Endodermal cell (in vitro differentiated cells): ENCODE measurements around the gene ARHGAP32. TPM values are rescaled to one million over a fixed set of nuclear protein-coding genes. Genes with fewer than 3 reads are reported as not detected.

Experiments
- DNase-seq: peaks from one replicate; pipeline ENCODE4 v3.0.0-alpha.2; 2017
- H3K27ac ChIP-seq: 2 replicates; pipeline ENCODE4 v1.5.1; 2013; ENCODE audit warnings: mild to moderate bottlenecking, low read depth, low read length, moderate library complexity
- H3K27me3 ChIP-seq: 2 replicates; pipeline ENCODE4 v1.6.1; 2013; ENCODE audit warnings: mild to moderate bottlenecking, low read length, moderate library complexity; ENCODE audit not compliant: insufficient read depth, control insufficient read depth, poor library complexity, severe bottlenecking
- H3K36me3 ChIP-seq: 2 replicates; pipeline ENCODE4 v1.7.0; 2013; ENCODE audit warnings: mild to moderate bottlenecking, low read length, moderate library complexity; ENCODE audit not compliant: control insufficient read depth, insufficient read depth
- H3K4me1 ChIP-seq: one replicate; pipeline ENCODE4 v1.7.0; 2013; ENCODE audit warnings: low read length; ENCODE audit not compliant: control insufficient read depth, insufficient read depth
- H3K4me3 ChIP-seq: 2 replicates; pipeline ENCODE4 v1.5.1; 2013; ENCODE audit warnings: mild to moderate bottlenecking, low read length, moderate library complexity
- H3K9ac ChIP-seq: 2 replicates; pipeline ENCODE4 v1.6.1; 2013; ENCODE audit warnings: mild to moderate bottlenecking, low read length, moderate library complexity; ENCODE audit not compliant: poor library complexity, severe bottlenecking; ENCODE audit errors: extremely low read depth
- H3K9me3 ChIP-seq: 2 replicates; pipeline ENCODE4 v1.6.1; 2013; ENCODE audit warnings: mild to moderate bottlenecking, low read length, moderate library complexity; ENCODE audit not compliant: control insufficient read depth
- H3K27ac Mint-ChIP-seq: 2 replicates; pipeline ENCODE4 v1.8.0; 2020; ENCODE audit warnings: mixed read lengths
- H3K27me3 Mint-ChIP-seq: 2 replicates; pipeline ENCODE4 v1.8.0; 2021; ENCODE audit warnings: mild to moderate bottlenecking, mixed read lengths; ENCODE audit not compliant: insufficient read depth
- H3K36me3 Mint-ChIP-seq: 2 replicates; pipeline ENCODE4 v1.8.0; 2020; ENCODE audit warnings: low read depth, mixed read lengths
- H3K4me1 Mint-ChIP-seq: 2 replicates; pipeline ENCODE4 v1.8.0; 2020; ENCODE audit warnings: mixed read lengths
- H3K4me3 Mint-ChIP-seq: 2 replicates; pipeline ENCODE4 v1.8.0; 2020; ENCODE audit warnings: mild to moderate bottlenecking, moderate library complexity, mixed read lengths
- H3K9me3 Mint-ChIP-seq: 2 replicates; pipeline ENCODE4 v1.8.0; 2020; ENCODE audit warnings: mild to moderate bottlenecking, mixed read lengths
- WGBS, 2 experiments: methylation state at CpG; one replicate each; pipeline versions ENCODE4 v1.1.5 to v1.1.7; 2013; ENCODE audit warnings: missing lambda C conversion rate in 2 of 2, mixed read lengths in 1 of 2; ENCODE audit not compliant: insufficient coverage in 1 of 2, insufficient read length in 1 of 2; 5-methylcytosine and 5-hydroxymethylcytosine counted together
- total RNA-seq, 2 donors: library from RNA; stranded (reverse); fragmentation: NEBNext Ultra II Directional in 1 of 2; extraction: Animal tissue kit (Norgen Biotek cat#: 25700) in 1 of 2; gene quantifications; 2 replicates in 1 of 2; 3 replicates in 1 of 2; pipeline ENCODE4 v1.2.1, GENCODE V29; 2021
- TF ChIP-seq, protein P1 (sequence below): fragments of 200-600 bp; sonication (generic); conservative IDR thresholded peaks from 2 replicates; pipeline ENCODE4 v1.5.0; 2021; ENCODE audit warnings: antibody characterized with exemption, mild to moderate bottlenecking

The ARHGAP32 gene
- total RNA-seq, 2 donors from 2014 or later = 36.4 to 65.8 TPM

DNA sequence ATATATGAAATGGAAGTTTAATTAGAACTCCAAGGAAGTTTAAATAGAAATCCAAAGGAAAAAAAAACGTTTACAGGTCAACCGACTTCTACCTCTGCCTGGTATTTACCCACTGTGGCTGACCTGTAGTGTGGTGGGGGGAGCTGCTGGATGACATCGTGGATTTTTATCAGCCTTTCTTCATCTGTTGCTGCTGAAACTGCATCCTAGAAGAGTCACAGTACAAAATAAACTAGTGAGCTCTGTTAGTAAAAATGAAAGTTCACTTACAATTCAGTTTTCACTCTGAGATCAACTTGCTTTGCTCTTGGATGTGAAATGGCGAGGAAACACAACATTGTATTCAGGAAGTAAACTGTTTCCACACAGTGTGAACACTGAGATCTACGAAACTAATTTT lies 206.2 kb downstream of the ARHGAP32 start:
- no peak for DNase-seq
- Histone ChIP-seq H3K27ac (no peak overlapping the region), H3K4me1 (no peaks in the 10 kb centered on the region), H3K27me3 (no peaks in the 10 kb centered on the region), H3K36me3 (peaks cover 21% of the 10 kb centered on the region), H3K4me3 (no peak overlapping the region), H3K9me3 (no peaks in the 10 kb centered on the region), H3K9ac (no peak overlapping the region)
- no peaks in the 10 kb centered on the region for H3K27me3 Mint-ChIP-seq
- WGBS, 2 experiments = 88 to 100% methylated on average over 3 to 5 of the region's 5 CpGs
- TF ChIP-seq, protein P1, sequence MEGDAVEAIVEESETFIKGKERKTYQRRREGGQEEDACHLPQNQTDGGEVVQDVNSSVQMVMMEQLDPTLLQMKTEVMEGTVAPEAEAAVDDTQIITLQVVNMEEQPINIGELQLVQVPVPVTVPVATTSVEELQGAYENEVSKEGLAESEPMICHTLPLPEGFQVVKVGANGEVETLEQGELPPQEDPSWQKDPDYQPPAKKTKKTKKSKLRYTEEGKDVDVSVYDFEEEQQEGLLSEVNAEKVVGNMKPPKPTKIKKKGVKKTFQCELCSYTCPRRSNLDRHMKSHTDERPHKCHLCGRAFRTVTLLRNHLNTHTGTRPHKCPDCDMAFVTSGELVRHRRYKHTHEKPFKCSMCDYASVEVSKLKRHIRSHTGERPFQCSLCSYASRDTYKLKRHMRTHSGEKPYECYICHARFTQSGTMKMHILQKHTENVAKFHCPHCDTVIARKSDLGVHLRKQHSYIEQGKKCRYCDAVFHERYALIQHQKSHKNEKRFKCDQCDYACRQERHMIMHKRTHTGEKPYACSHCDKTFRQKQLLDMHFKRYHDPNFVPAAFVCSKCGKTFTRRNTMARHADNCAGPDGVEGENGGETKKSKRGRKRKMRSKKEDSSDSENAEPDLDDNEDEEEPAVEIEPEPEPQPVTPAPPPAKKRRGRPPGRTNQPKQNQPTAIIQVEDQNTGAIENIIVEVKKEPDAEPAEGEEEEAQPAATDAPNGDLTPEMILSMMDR = no peak
- H3K9me3 Mint-ChIP-seq = peaks cover 2% of the 10 kb centered on the region
- H3K27ac Mint-ChIP-seq = peak overlapping the region; percentile 30
- H3K36me3 Mint-ChIP-seq = peaks cover 28% of the 10 kb centered on the region
- H3K4me3 Mint-ChIP-seq = no peak overlapping the region
- no peaks in the 10 kb centered on the region for H3K4me1 Mint-ChIP-seq

DNA sequence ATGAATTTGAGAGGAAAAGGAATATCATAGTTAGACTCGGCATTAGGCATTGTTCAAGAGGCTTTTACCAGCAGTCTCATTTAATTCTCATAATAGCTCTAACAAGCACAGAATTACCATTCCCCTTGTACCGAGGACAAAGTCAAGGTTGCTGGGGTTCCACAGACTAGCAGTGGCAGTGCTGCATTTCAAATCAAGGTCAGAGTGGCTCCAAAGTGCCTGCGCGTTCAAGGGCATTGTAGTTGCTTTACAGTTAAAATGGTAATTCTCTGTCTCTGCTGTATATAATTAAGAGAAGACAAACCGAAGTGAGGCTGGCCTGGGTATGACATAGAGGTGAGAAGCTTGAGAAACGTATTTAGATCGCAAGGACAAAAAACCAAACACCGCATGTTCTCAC lies 209.1 kb downstream of the ARHGAP32 start:
- no peaks in the 10 kb centered on the region for H3K9me3 ChIP-seq
- H3K36me3 Mint-ChIP-seq = peaks cover 27% of the 10 kb centered on the region
- no peak overlapping the region for H3K4me3 ChIP-seq
- 85 to 95% methylated on average over 4 to 8 of the region's 8 CpGs for WGBS, 2 experiments
- no peak overlapping the region for H3K27ac ChIP-seq
- TF ChIP-seq, protein P1 = no peak
- no peak overlapping the region for H3K4me3 Mint-ChIP-seq
- DNase-seq = no peak
- no peaks in the 10 kb centered on the region for H3K4me1 Mint-ChIP-seq
- H3K9me3 Mint-ChIP-seq = no peaks in the 10 kb centered on the region
- peak overlapping the region; percentile 1 for H3K27ac Mint-ChIP-seq
- peaks cover 42% of the 10 kb centered on the region for H3K36me3 ChIP-seq
- H3K27me3 Mint-ChIP-seq = no peaks in the 10 kb centered on the region
- no peaks in the 10 kb centered on the region for H3K4me1 ChIP-seq
- no peaks in the 10 kb centered on the region for H3K27me3 ChIP-seq
- H3K9ac ChIP-seq = no peak overlapping the region

DNA sequence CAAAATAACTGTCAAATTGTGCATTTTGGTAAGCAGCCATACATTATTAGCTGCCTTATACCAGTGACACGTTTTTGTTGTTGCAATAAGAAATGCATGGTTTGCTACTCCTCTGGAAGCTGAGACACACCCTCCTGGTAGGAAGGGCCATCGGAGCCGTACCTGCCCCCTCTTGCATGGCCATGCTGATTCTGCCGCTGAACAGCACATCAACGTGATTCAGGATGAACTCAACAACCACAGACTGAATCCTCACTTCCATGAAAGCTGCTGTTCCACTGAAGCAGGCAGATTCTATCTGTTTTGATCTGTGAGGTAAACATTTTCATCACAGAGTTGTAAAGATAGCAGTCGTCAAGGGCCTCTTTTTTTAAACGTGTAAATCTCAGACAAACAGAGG lies 210.9 kb downstream of the ARHGAP32 start:
- peaks cover 39% of the 10 kb centered on the region for H3K36me3 Mint-ChIP-seq
- H3K9me3 Mint-ChIP-seq = no peaks in the 10 kb centered on the region
- Histone ChIP-seq H3K36me3 (peaks cover 47% of the 10 kb centered on the region), H3K4me1 (no peaks in the 10 kb centered on the region), H3K9me3 (no peaks in the 10 kb centered on the region), H3K4me3 (no peak overlapping the region), H3K27me3 (no peaks in the 10 kb centered on the region), H3K9ac (no peak overlapping the region), H3K27ac (no peak overlapping the region)
- 90% methylated on average over 2 to 7 of the region's 7 CpGs for WGBS, 2 experiments
- no peak overlapping the region for H3K27ac Mint-ChIP-seq
- H3K4me3 Mint-ChIP-seq = no peak overlapping the region
- TF ChIP-seq, protein P1 = no peak
- no peaks in the 10 kb centered on the region for H3K4me1 Mint-ChIP-seq
- no peaks in the 10 kb centered on the region for H3K27me3 Mint-ChIP-seq
- no peak for DNase-seq
